ENCODE measurements around the gene IGFL2. TPM values are rescaled to one million over a fixed set of nuclear protein-coding genes. Genes with fewer than 3 reads are reported as not detected.

Gene IGFL2
- total and polyA plus RNA-seq, 8 donors = 0.45 TPM; not detected in 7

DNA sequence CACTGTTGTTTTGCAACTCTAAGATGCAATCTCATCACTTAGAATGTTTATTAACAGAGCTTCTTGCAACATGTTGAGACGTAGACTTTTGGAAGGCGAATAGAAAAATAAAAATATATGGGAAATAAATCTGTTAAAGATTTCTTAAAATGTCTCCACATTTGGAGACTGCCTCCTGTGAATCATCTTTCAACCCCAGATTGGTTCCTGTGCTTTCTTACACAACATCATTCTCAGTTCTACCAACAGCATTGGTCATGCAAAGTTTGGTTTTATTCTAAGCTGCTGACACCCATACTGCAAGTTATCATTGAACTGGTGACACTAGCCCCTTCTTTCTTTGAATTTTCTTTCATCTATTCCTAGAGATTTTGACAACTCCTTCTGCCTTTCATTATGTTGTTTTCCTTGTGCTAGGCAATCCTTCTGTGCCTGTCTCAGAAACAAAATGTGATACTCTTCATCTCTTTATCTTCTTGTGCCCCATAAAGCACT is 21.9 kb upstream of the IGFL2 start:
- intact Hi-C loops (cut with DNase I; ENCODE audit: low total_unique reads) = no loop called here
- TF ChIP-seq EP300 (IDR thresholded peaks at IDR 0.05) (no peak), POLR2A (IDR thresholded peaks at IDR 0.05) (no peak), POLR2AphosphoS5 (IDR thresholded peaks at IDR 0.05) (no peak)
- TF ChIP-seq, protein P1, sequence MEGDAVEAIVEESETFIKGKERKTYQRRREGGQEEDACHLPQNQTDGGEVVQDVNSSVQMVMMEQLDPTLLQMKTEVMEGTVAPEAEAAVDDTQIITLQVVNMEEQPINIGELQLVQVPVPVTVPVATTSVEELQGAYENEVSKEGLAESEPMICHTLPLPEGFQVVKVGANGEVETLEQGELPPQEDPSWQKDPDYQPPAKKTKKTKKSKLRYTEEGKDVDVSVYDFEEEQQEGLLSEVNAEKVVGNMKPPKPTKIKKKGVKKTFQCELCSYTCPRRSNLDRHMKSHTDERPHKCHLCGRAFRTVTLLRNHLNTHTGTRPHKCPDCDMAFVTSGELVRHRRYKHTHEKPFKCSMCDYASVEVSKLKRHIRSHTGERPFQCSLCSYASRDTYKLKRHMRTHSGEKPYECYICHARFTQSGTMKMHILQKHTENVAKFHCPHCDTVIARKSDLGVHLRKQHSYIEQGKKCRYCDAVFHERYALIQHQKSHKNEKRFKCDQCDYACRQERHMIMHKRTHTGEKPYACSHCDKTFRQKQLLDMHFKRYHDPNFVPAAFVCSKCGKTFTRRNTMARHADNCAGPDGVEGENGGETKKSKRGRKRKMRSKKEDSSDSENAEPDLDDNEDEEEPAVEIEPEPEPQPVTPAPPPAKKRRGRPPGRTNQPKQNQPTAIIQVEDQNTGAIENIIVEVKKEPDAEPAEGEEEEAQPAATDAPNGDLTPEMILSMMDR (IDR thresholded peaks at IDR 0.05) = no peak
- no peaks in the 10 kb centered on the region for H3K4me1 ChIP-seq
- peaks cover 0 to 10% (median 4%) of the 10 kb centered on the region in 3 donors for H3K27me3 ChIP-seq
- no peak for DNase-seq
- no peaks in the 10 kb centered on the region for H3K9me3 ChIP-seq
- H3K27ac ChIP-seq = no peak overlapping the region
- 77 to 96% (median 93%) methylated on average over 2 of the region's 2 CpGs for WGBS, 5 donors
- no peaks in the 10 kb centered on the region for H3K36me3 ChIP-seq
- H3K4me3 ChIP-seq = no peak overlapping the region

DNA sequence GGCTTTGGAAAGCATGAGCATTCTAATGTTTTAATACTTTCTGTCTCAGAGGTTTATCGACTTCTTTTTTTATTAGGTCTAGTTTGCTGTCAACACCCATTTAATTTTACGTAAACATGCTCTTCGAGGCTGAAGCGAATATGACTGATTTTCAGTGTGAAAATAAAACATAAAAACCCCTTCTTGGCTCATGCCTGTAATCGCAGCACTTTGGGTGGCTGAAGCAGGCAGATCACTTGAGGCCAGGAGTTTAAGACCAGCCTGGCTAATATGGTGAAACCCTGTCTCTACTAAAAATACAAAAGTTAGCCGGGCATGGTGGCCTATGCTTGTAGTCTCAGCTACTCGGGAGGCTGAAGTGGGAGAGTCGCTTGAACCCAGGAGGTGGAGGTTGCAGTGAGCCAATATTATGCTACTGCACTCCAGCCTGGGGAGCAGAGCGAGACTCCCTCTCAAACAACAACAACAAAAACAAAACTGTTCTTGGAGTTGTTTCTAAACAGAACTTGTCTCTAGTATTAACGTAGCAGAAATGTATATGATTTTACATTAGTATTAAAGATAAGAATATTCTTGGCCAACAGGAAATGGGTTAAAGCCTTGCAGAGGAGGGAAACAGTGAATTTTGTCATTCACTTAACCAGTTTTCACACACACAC is 16.4 kb upstream of the IGFL2 start:
- 77 to 89% (median 84%) methylated on average over 10 of the region's 10 CpGs for WGBS, 5 donors
- H3K9me3 ChIP-seq = no peaks in the 10 kb centered on the region
- H3K27me3 ChIP-seq = no peaks in the 10 kb centered on the region
- H3K4me3 ChIP-seq = no peak overlapping the region
- H3K27ac ChIP-seq = no peak overlapping the region
- no peaks in the 10 kb centered on the region for H3K36me3 ChIP-seq
- H3K4me1 ChIP-seq = peaks cover 0 to 19% (median 14%) of the 10 kb centered on the region in 4 donors
- no peak for TF ChIP-seq EP300 (IDR thresholded peaks at IDR 0.05)
- TF ChIP-seq POLR2A (IDR thresholded peaks at IDR 0.05) = no peak
- TF ChIP-seq, protein P1 (IDR thresholded peaks at IDR 0.05) = no peak
- intact Hi-C loops (cut with DNase I; ENCODE audit: low total_unique reads) = no loop called here
- DNase-seq = no peak

DNA sequence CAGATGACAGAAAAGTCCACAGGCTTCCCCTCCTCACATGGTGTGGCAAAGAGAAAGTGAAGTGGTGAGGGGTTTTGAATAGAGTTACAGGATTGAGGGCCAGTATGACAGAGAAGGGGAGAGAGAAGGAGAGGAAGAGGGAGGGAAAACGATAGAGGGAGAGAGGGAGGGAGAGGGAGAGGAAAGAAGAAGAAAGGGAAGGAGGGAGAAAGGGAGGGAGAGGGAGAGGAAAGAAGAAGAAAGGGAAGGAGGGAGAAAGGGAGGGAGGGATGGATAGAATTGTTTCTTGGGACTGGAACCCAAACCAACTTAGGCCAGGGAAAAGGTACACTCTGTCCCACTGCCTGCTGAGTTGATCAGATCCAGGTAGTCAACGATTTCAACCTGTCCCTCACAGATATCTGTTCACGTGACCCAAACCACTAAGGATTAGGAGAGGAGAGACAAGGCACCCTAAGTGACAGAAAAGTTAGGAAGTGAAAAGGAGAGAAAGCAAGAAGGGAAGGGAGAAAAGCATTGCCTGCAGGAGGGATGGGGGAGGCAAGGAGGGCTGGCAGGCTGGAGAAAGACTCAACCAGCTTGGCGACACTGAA is 15.4 kb upstream of the IGFL2 start:
- Histone ChIP-seq H3K27me3 (no peaks in the 10 kb centered on the region), H3K4me1 (peaks cover 0 to 19% (median 14%) of the 10 kb centered on the region in 4 donors), H3K9me3 (no peaks in the 10 kb centered on the region), H3K27ac (peak overlapping the region in 4 of 5 donors; percentile 36 to 59 (median 48)), H3K4me3 (no peak overlapping the region), H3K36me3 (no peaks in the 10 kb centered on the region)
- intact Hi-C loops (cut with DNase I; ENCODE audit: low total_unique reads) = no loop called here
- TF ChIP-seq POLR2A (IDR thresholded peaks at IDR 0.05) (no peak), POLR2AphosphoS5 (IDR thresholded peaks at IDR 0.05) (no peak), EP300 (IDR thresholded peaks at IDR 0.05) (no peak)
- TF ChIP-seq, protein P1 (IDR thresholded peaks at IDR 0.05) = no peak
- WGBS, 5 donors = 72 to 81% (median 76%) methylated on average over 4 of the region's 4 CpGs
- DNase-seq = no peak

DNA sequence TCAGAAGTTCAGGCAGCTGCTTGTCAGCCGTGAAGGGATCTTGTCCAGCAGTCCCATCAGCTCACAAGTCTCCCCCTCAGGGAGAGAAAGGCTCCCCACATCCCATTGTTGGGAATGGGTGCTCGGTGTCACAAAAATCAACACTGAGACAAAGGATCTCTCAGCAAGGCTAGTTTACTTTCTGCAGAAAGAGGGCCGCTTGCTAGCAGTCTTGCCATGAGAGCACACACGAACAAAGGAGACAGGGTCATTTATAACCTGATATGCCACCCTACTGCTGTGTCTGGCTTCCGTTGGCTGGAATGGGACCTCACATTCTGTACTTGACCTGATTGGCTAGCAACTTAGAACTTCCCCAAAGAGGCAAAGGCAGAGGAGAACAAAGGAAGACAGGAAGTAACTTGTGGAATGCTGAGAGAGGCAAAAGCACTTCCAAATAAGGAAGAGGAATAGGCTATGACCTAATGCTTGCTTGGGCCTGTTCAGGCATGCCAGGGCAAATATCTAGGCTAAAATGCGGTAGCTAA is 14.9 kb upstream of the IGFL2 start:
- peak in 1 of 3 donors; percentile 9 for TF ChIP-seq POLR2AphosphoS5 (IDR thresholded peaks at IDR 0.05)
- TF ChIP-seq EP300 (IDR thresholded peaks at IDR 0.05) = no peak
- Histone ChIP-seq H3K27ac (peak overlapping the region in 4 of 5 donors; percentile 36 to 59 (median 48)), H3K9me3 (no peaks in the 10 kb centered on the region), H3K36me3 (no peaks in the 10 kb centered on the region), H3K27me3 (no peaks in the 10 kb centered on the region), H3K4me1 (peaks cover 0 to 19% (median 14%) of the 10 kb centered on the region in 4 donors), H3K4me3 (no peak overlapping the region)
- DNase-seq = peak in 1 of 2 donors; percentile 74
- 30 to 37% (median 32%) methylated on average over 6 of the region's 6 CpGs for WGBS, 5 donors
- intact Hi-C loops (cut with DNase I; ENCODE audit: low total_unique reads) = no loop called here
